ENCODE data around the gene FAM227B.
"Not testable (repeated sequence)": the region's sequence is repeated elsewhere in the genome, so short reads cannot be mapped to it uniquely, and the experiment has no call there.

Gene FAM227B

GRCh38 chr15:49570672-49571071 is 49.9 kb downstream of the FAM227B start:
- Histone ChIP-seq H3K27me3 (no peaks in the 10 kb centered on the region), H3K4me1 (no peaks in the 10 kb centered on the region), H3K9me3 (no peaks in the 10 kb centered on the region; the same call in 1 of the 2 replicates), H3K36me3 (no peaks in the 10 kb centered on the region), H3K4me3 (no peak overlapping the region), H4K20me1 (no peaks in the 10 kb centered on the region), H3K27ac (no peak overlapping the region), H3K9ac (no peak overlapping the region), H3K4me2 (no peak overlapping the region)
- TF ChIP-seq Cebpa-rat (IDR thresholded peaks at IDR 0.05) = no peak

GRCh38 chr15:49570174-49570573 is 50.4 kb downstream of the FAM227B start:
- TF ChIP-seq Cebpa-rat (IDR thresholded peaks at IDR 0.05) = no peak
- no peak overlapping the region for H3K9ac ChIP-seq
- no peaks in the 10 kb centered on the region for H3K27me3 ChIP-seq
- no peak overlapping the region for H3K4me2 ChIP-seq
- no peaks in the 10 kb centered on the region for H3K36me3 ChIP-seq
- H3K4me1 ChIP-seq = no peaks in the 10 kb centered on the region
- H3K9me3 ChIP-seq = no peaks in the 10 kb centered on the region; the same call in 1 of the 2 replicates
- no peaks in the 10 kb centered on the region for H4K20me1 ChIP-seq
- no peak overlapping the region for H3K4me3 ChIP-seq
- H3K27ac ChIP-seq = no peak overlapping the region

- H3K27ac ChIP-seq = no peak overlapping the region
- peaks cover 61% of the 10 kb centered on the region for H3K9me3 ChIP-seq
- H3K4me1 ChIP-seq = no peaks in the 10 kb centered on the region
- H3K9ac ChIP-seq = no peak overlapping the region
- TF ChIP-seq Cebpa-rat (IDR thresholded peaks at IDR 0.05) = no peak
- H4K20me1 ChIP-seq = no peaks in the 10 kb centered on the region
- H3K36me3 ChIP-seq = no peaks in the 10 kb centered on the region
- H3K27me3 ChIP-seq = no peaks in the 10 kb centered on the region
- H3K4me2 ChIP-seq = no peak overlapping the region
- H3K4me3 ChIP-seq = no peak overlapping the region
Observed at GRCh38 chr15:49560045-49560444, 60.6 kb downstream of the FAM227B start.

GRCh38 chr15:49558929-49559328 is 61.7 kb downstream of the FAM227B start:
- Histone ChIP-seq H3K27ac (no peak overlapping the region), H3K4me2 (no peak overlapping the region), H3K9me3 (peaks cover 65% of the 10 kb centered on the region), H3K9ac (no peak overlapping the region), H3K27me3 (no peaks in the 10 kb centered on the region), H3K4me1 (no peaks in the 10 kb centered on the region), H4K20me1 (no peaks in the 10 kb centered on the region), H3K4me3 (no peak overlapping the region), H3K36me3 (no peaks in the 10 kb centered on the region)
- no peak for TF ChIP-seq Cebpa-rat (IDR thresholded peaks at IDR 0.05)

- Histone ChIP-seq H3K4me2 (no peak overlapping the region), H3K9me3 (peaks cover 49% of the 10 kb centered on the region), H3K36me3 (no peaks in the 10 kb centered on the region), H3K27ac (no peak overlapping the region), H3K4me1 (no peaks in the 10 kb centered on the region), H3K4me3 (no peak overlapping the region), H3K9ac (no peak overlapping the region), H4K20me1 (no peaks in the 10 kb centered on the region), H3K27me3 (no peaks in the 10 kb centered on the region)
- TF ChIP-seq Cebpa-rat (IDR thresholded peaks at IDR 0.05) = no peak
Observed at GRCh38 chr15:49556437-49556836, 64.2 kb downstream of the FAM227B start.

GRCh38 chr15:49550342-49550741 is 70.3 kb downstream of the FAM227B start:
- H3K4me1 ChIP-seq = not testable (repeated sequence)

GRCh38 chr15:49538520-49538919 is 82.1 kb downstream of the FAM227B start:
- Histone ChIP-seq H3K4me2 (no peak overlapping the region), H3K9ac (no peak overlapping the region), H3K4me3 (no peak overlapping the region), H3K27me3 (no peaks in the 10 kb centered on the region), H3K36me3 (no peaks in the 10 kb centered on the region), H4K20me1 (no peaks in the 10 kb centered on the region), H3K9me3 (peaks cover 22% of the 10 kb centered on the region), H3K27ac (no peak overlapping the region), H3K4me1 (no peaks in the 10 kb centered on the region)
- TF ChIP-seq Cebpa-rat (IDR thresholded peaks at IDR 0.05) = no peak

More at GRCh38 chr15:49550342-49550741, 70.3 kb downstream of the FAM227B start:
- not testable (repeated sequence) for H3K9ac ChIP-seq, H3K4me3 ChIP-seq, H3K27me3 ChIP-seq, H3K4me2 ChIP-seq, H3K36me3 ChIP-seq, H3K27ac ChIP-seq, H4K20me1 ChIP-seq
- H3K9me3 ChIP-seq = peaks cover 12% of the 10 kb centered on the region; the same call in 1 of the 2 replicates

GRCh38 chr15:49530092-49530491 is 90.5 kb downstream of the FAM227B start:
- Histone ChIP-seq H3K36me3 (no peaks in the 10 kb centered on the region), H3K27me3 (no peaks in the 10 kb centered on the region), H3K4me2 (no peak overlapping the region), H3K27ac (no peak overlapping the region), H3K9me3 (peaks cover 12% of the 10 kb centered on the region), H4K20me1 (no peaks in the 10 kb centered on the region), H3K4me3 (no peak overlapping the region), H3K9ac (no peak overlapping the region), H3K4me1 (no peaks in the 10 kb centered on the region)
- no peak for TF ChIP-seq Cebpa-rat (IDR thresholded peaks at IDR 0.05)

GRCh38 chr15:49528289-49528688 is 92.3 kb downstream of the FAM227B start:
- Histone ChIP-seq H3K27me3 (no peaks in the 10 kb centered on the region), H3K4me2 (no peak overlapping the region), H3K36me3 (no peaks in the 10 kb centered on the region), H3K9me3 (peaks cover 14% of the 10 kb centered on the region), H3K27ac (no peak overlapping the region), H4K20me1 (no peaks in the 10 kb centered on the region), H3K9ac (no peak overlapping the region), H3K4me3 (no peak overlapping the region), H3K4me1 (no peaks in the 10 kb centered on the region)
- no peak for TF ChIP-seq Cebpa-rat (IDR thresholded peaks at IDR 0.05)

GRCh38 chr15:49521802-49522201 is 98.8 kb downstream of the FAM227B start:
- Histone ChIP-seq H3K27ac (no peak overlapping the region), H3K9me3 (peaks cover 21% of the 10 kb centered on the region), H4K20me1 (no peaks in the 10 kb centered on the region), H3K4me1 (no peaks in the 10 kb centered on the region), H3K4me3 (no peak overlapping the region), H3K4me2 (no peak overlapping the region), H3K27me3 (no peaks in the 10 kb centered on the region), H3K9ac (no peak overlapping the region), H3K36me3 (no peaks in the 10 kb centered on the region)
- no peak for TF ChIP-seq Cebpa-rat (IDR thresholded peaks at IDR 0.05)

GRCh38 chr15:49512739-49513138 is 107.9 kb downstream of the FAM227B start:
- H3K4me2 ChIP-seq, H3K27me3 ChIP-seq, H3K36me3 ChIP-seq, H3K9me3 ChIP-seq, H3K4me1 ChIP-seq, H3K9ac ChIP-seq, H4K20me1 ChIP-seq, H3K4me3 ChIP-seq, H3K27ac ChIP-seq: not testable (repeated sequence)

All from BLaER1 (cell line).